ENCODE measurements around the gene TPRG1L. TPM values are rescaled to one million over a fixed set of nuclear protein-coding genes. Genes with fewer than 3 reads are reported as not detected.

Gene TPRG1L
- total RNA-seq, 4 donors from 2014 or later, result 36.8 to 55.3 (median 50.3) TPM

DNA sequence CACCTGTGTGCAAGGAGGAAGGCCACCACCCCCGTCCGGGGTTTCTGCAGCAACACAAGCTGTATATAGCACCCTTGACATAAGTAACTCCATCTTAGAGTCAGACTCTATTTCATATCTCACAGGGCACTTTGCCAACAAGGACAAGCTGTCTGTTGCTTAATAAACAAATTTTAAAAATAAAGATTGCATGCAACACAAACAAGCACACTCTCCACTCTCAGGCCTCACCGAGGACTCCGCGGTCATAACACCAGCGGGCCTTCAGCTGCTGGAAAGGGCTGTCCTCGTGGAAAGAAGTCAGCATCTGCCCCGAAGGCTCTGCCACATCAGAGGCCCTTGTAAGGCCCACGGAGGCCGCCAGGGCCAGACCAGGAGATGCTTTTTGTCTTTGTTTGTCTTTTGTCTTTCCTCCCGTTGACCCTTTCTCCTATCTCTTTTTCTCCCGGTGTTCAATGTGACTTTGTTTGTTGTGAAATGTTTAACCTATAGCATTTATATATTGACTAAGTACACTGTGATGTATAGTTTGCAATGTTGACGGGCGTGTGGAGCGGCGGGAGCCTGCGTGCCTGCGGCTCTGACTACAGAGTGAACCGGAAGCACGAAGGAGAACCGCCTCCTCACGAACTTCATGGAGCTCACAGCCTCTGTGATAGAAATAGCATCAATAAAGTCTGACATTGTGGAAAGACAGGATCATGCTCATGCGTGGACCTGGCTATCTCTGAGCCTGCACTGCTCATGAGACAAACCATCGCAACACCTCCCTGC is 37.6 kb upstream of the TPRG1L start:
- no peak for TF ChIP-seq EP300 (IDR thresholded peaks at IDR 0.05)
- TF ChIP-seq POLR2A (IDR thresholded peaks at IDR 0.05; ENCODE audit: low read depth), result no peak
- TF ChIP-seq POLR2AphosphoS5 (IDR thresholded peaks at IDR 0.05), result no peak
- no peaks in the 10 kb centered on the region for H3K4me1 ChIP-seq
- H3K27ac ChIP-seq (replicated peaks in 1 of 4), result no peak overlapping the region
- no peaks in the 10 kb centered on the region for H3K9me3 ChIP-seq
- H3K27me3 ChIP-seq, result peaks cover 0 to 17% (median 0%) of the 10 kb centered on the region in 4 donors
- H3K4me3 ChIP-seq, result no peak overlapping the region
- H3K36me3 ChIP-seq, result no peaks in the 10 kb centered on the region
- 77% methylated on average over 24 of the region's 24 CpGs for WGBS
- intact Hi-C loops (cut with DNase I), result no loop called here
- DNase-seq (ENCODE audit: extremely low spot score), result no peak

DNA sequence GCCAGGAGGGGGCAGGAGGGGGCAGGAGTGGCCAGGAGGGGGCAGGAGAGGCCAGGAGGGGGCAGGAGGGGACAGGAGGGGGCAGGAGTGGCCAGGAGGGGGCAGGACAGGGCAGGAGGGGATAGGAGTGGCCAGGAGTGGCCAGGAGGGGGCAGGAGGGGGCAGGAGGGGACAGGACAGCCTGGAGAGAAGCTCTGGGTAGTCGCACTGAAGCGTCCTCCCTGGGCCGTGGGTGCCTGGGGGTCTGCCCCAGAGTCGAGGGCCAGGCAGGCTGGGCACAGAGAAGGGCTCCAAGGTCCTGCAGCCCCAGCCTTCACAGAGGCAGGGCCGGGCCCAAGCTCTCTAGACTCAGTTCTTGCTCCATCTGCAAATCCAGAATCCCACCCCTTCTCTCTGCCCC is 36.4 kb upstream of the TPRG1L start:
- intact Hi-C loops (cut with DNase I), result no loop called here
- H3K36me3 ChIP-seq, result no peaks in the 10 kb centered on the region
- no peak for DNase-seq (ENCODE audit: extremely low spot score)
- peaks cover 0 to 4% (median 0%) of the 10 kb centered on the region in 4 donors for H3K4me1 ChIP-seq
- WGBS, result 98% methylated on average over 5 of the region's 5 CpGs
- no peak overlapping the region for H3K4me3 ChIP-seq
- H3K27ac ChIP-seq (replicated peaks in 1 of 4), result no peak overlapping the region
- no peaks in the 10 kb centered on the region for H3K9me3 ChIP-seq
- peaks cover 0 to 14% (median 0%) of the 10 kb centered on the region in 4 donors for H3K27me3 ChIP-seq
- no peak for TF ChIP-seq EP300 (IDR thresholded peaks at IDR 0.05)
- no peak for TF ChIP-seq POLR2AphosphoS5 (IDR thresholded peaks at IDR 0.05)
- TF ChIP-seq, protein P1, sequence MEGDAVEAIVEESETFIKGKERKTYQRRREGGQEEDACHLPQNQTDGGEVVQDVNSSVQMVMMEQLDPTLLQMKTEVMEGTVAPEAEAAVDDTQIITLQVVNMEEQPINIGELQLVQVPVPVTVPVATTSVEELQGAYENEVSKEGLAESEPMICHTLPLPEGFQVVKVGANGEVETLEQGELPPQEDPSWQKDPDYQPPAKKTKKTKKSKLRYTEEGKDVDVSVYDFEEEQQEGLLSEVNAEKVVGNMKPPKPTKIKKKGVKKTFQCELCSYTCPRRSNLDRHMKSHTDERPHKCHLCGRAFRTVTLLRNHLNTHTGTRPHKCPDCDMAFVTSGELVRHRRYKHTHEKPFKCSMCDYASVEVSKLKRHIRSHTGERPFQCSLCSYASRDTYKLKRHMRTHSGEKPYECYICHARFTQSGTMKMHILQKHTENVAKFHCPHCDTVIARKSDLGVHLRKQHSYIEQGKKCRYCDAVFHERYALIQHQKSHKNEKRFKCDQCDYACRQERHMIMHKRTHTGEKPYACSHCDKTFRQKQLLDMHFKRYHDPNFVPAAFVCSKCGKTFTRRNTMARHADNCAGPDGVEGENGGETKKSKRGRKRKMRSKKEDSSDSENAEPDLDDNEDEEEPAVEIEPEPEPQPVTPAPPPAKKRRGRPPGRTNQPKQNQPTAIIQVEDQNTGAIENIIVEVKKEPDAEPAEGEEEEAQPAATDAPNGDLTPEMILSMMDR (IDR thresholded peaks at IDR 0.05), result no peak
- no peak for TF ChIP-seq POLR2A (IDR thresholded peaks at IDR 0.05; ENCODE audit: low read depth)

DNA sequence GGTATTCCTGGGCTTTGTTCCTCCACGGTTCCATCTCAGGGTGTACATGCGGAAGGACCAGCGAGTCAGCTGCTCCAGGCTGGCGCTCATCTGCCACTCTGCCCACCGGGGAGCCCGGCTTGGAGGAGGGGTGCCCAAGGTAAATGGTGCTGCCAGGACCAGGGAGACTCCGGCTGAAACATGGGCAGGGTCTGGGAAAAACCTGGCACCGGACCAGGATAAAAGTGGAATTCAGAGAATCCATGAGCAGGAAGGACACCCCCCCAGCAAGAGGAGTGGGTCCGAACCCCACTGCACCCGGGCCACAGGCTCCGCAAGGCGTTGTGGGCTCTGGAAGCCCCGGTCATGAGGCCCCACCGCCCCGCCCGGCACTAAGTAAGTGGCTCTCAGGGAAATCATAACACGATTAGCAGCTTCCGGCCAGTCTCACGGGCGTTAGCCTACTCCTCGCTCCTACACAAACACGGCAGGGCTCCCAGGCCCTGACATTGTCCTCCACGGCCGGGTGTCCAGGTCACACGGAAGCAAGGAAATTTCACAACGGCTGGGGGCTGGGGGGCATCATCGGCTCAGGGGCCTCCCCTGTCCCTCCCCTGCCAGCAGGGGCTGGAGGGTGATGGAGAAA is 34.6 kb upstream of the TPRG1L start:
- intact Hi-C loops (cut with DNase I), result no loop called here
- 85% methylated on average over 17 of the region's 27 CpGs for WGBS
- no peaks in the 10 kb centered on the region for H3K9me3 ChIP-seq

DNA sequence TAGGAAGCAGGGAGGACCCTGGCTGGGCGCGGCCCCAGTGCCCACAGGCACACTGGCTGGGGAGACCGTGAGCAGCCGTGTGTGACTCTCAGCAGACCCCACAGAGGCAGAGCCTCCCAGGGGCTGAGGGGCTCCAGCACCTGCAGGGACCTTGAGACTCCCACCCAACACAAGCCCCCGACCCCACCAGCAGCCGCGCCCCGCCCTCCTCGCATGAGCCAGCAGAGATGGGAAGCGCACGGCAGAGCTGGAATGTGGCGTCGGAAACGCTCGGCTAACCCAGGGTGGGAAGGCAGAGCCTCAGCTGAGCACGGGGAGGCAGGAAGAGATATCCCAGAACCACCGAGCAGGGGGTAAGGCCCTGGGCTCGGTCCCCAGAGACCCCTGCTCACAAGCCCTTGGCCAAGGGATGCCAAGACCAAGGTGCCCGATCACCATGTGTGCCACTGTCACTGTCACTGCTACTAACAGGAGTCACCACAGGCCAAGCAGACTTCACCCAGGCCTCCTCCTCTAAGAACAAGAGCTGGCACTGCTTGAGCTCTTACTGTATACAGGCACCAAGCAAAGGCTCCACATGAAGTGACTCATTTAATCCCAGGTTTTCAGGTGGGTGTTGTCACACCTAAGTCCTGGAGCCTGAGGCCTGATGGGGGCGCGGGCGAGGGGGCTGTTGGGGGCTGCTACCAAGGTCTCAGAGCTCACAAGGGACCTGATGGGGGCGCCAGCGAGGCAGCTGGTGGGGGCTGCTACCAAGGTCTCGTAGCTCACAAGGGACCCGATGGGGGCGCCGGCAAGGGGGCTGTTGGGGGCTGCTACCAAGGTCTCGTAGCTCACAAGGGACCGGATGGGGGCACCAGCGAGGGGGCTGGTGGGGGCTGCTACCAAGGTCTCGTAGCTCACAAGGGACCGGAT is 33.6 kb upstream of the TPRG1L start:
- H3K9me3 ChIP-seq, result no peaks in the 10 kb centered on the region
- WGBS, result 91% methylated on average over 15 of the region's 33 CpGs
- H3K36me3 ChIP-seq, result no peaks in the 10 kb centered on the region
- no peak for DNase-seq (ENCODE audit: extremely low spot score)
- intact Hi-C loops (cut with DNase I), result no loop called here
- H3K27ac ChIP-seq (replicated peaks in 1 of 4), result no peak overlapping the region
- peaks cover 0 to 14% (median 0%) of the 10 kb centered on the region in 4 donors for H3K27me3 ChIP-seq
- no peak for TF ChIP-seq POLR2A (IDR thresholded peaks at IDR 0.05; ENCODE audit: low read depth)
- TF ChIP-seq EP300 (IDR thresholded peaks at IDR 0.05), result no peak
- TF ChIP-seq, protein P1 (IDR thresholded peaks at IDR 0.05), result no peak
- TF ChIP-seq POLR2AphosphoS5 (IDR thresholded peaks at IDR 0.05), result no peak
- no peak overlapping the region for H3K4me3 ChIP-seq
- peaks cover 0 to 7% (median 2%) of the 10 kb centered on the region in 4 donors for H3K4me1 ChIP-seq

More for the DNA sequence above, 34.6 kb upstream of the TPRG1L start:
- TF ChIP-seq POLR2A (IDR thresholded peaks at IDR 0.05; ENCODE audit: low read depth) (no peak), POLR2AphosphoS5 (IDR thresholded peaks at IDR 0.05) (no peak), EP300 (IDR thresholded peaks at IDR 0.05) (no peak)
- TF ChIP-seq, protein P1 (IDR thresholded peaks at IDR 0.05), result no peak
- peaks cover 0 to 14% (median 0%) of the 10 kb centered on the region in 4 donors for H3K27me3 ChIP-seq
- H3K4me1 ChIP-seq, result peaks cover 0 to 7% (median 2%) of the 10 kb centered on the region in 4 donors
- H3K36me3 ChIP-seq, result no peaks in the 10 kb centered on the region
- H3K27ac ChIP-seq (replicated peaks in 1 of 4), result no peak overlapping the region
- no peak for DNase-seq (ENCODE audit: extremely low spot score)
- H3K4me3 ChIP-seq, result no peak overlapping the region

All from esophagus muscularis mucosa (tissue), 4 donors.